GM19238 (cell line): ENCODE data around the gene PDE2A.

Experiments used
- DNase-seq: peaks from one replicate; pipeline ENCODE4 v3.0.0; 2011; ENCODE audit warnings: low spot score; ENCODE audit not compliant: insufficient read length

Gene PDE2A

GRCh38 chr11:72637198-72637597, 37.0 kb downstream of the PDE2A start:
- DNase-seq, result no peak

- no peak for DNase-seq
Observed at GRCh38 chr11:72636376-72636775, 37.8 kb downstream of the PDE2A start.

- no peak for DNase-seq
Observed at GRCh38 chr11:72635933-72636332, 38.3 kb downstream of the PDE2A start.

- no peak for DNase-seq
Observed at GRCh38 chr11:72635309-72635915, 38.8 kb downstream of the PDE2A start.

GRCh38 chr11:72634472-72635095, 39.6 kb downstream of the PDE2A start:
- DNase-seq, result no peak

- DNase-seq, result no peak
Observed at GRCh38 chr11:72634016-72634415, 40.2 kb downstream of the PDE2A start.

- no peak for DNase-seq
Observed at GRCh38 chr11:72633068-72633467, 41.2 kb downstream of the PDE2A start.

- DNase-seq, result no peak
Observed at GRCh38 chr11:72631806-72632731, 42.2 kb downstream of the PDE2A start.

- DNase-seq, result no peak
Observed at GRCh38 chr11:72630104-72630852, 43.9 kb downstream of the PDE2A start.

- DNase-seq, result no peak
Observed at GRCh38 chr11:72629266-72629665, 45.0 kb downstream of the PDE2A start.

- DNase-seq, result no peak
Observed at GRCh38 chr11:72627594-72628281, 46.5 kb downstream of the PDE2A start.

GRCh38 chr11:72626414-72626936, 47.7 kb downstream of the PDE2A start:
- DNase-seq, result no peak

- no peak for DNase-seq
Observed at GRCh38 chr11:72625691-72626413, 48.4 kb downstream of the PDE2A start.

- no peak for DNase-seq
Observed at GRCh38 chr11:72624496-72625201, 49.6 kb downstream of the PDE2A start.

- no peak for DNase-seq
Observed at GRCh38 chr11:72623052-72623451, 51.2 kb downstream of the PDE2A start.

- no peak for DNase-seq
Observed at GRCh38 chr11:72621008-72621610, 53.1 kb downstream of the PDE2A start.

- no peak for DNase-seq
Observed at GRCh38 chr11:72618803-72619202, 55.4 kb downstream of the PDE2A start.

GRCh38 chr11:72617080-72617762, 57.0 kb downstream of the PDE2A start:
- no peak for DNase-seq
